OCI-LY3 (cell line): ENCODE data around the gene RAD18.

Experiments used
- H2AFZ ChIP-seq: fragments of 200-600, 300-600 bp; shearing (Covaris generic); 2 replicates; pipeline ENCODE4 v1.6.0; 2014; ENCODE audit warnings: antibody characterized with exemption, low read depth, low read length
- H3K27ac ChIP-seq: fragments of 200-600, 300-600 bp; sonication (generic); 2 replicates; pipeline ENCODE4 v1.5.1; 2014; ENCODE audit warnings: mild to moderate bottlenecking, low read length, moderate library complexity, mixed read lengths
- H3K27me3 ChIP-seq: fragments of 200-600, 300-600 bp; sonication (generic); 2 replicates; pipeline ENCODE4 v1.6.1; 2014; ENCODE audit warnings: low read depth, low read length, mixed read lengths
- H3K36me3 ChIP-seq: fragments of 200-600, 300-600 bp; sonication (generic); replicated peaks from 2 replicates; pipeline ENCODE3; 2014; ENCODE audit warnings: low read depth, low read length, mixed read lengths
- H3K4me1 ChIP-seq: fragments of 300-600, 200-600 bp; sonication (generic); 2 replicates; pipeline ENCODE4 v1.6.1; 2014; ENCODE audit warnings: low read length, mixed read lengths
- H3K4me2 ChIP-seq: fragments of 200-600, 300-600 bp; sonication (generic); 2 replicates; pipeline ENCODE4 v1.6.1; 2014; ENCODE audit warnings: low read length, mixed read lengths
- H3K4me3 ChIP-seq: fragments of 300-600, 200-600 bp; sonication (generic); 2 replicates; pipeline ENCODE4 v1.5.1; 2014; ENCODE audit warnings: antibody characterized with exemption, mild to moderate bottlenecking, low read length, moderate library complexity
- H3K79me2 ChIP-seq: fragments of 300-600, 200-600 bp; shearing (Covaris generic); 2 replicates; pipeline ENCODE4 v1.6.1; 2014; ENCODE audit warnings: mild to moderate bottlenecking, low read length, mixed read lengths
- H3K9ac ChIP-seq: fragments of 300-600, 200-600 bp; shearing (Covaris generic); 2 replicates; pipeline ENCODE4 v1.6.0; 2014; ENCODE audit warnings: mild to moderate bottlenecking, low read length, moderate library complexity
- H3K9me3 ChIP-seq: fragments of 200-600, 300-600 bp; shearing (Covaris generic); 2 replicates; pipeline ENCODE4 v1.6.1; 2014; ENCODE audit warnings: low read length, mixed read lengths; ENCODE audit not compliant: insufficient read depth
- H4K20me1 ChIP-seq: fragments of 200-600, 300-600 bp; sonication (generic); 2 replicates; pipeline ENCODE4 v1.6.1; 2016; ENCODE audit warnings: low read length, mixed read lengths; ENCODE audit not compliant: insufficient read depth
- CTCF ChIP-seq: fragments of 200-600, 300-600 bp; sonication (generic); IDR thresholded peaks from 2 replicates; pipeline ENCODE4 v1.5.1; 2014; ENCODE audit warnings: antibody characterized with exemption, low read length, low read depth
- EZH2phosphoT487 ChIP-seq: fragments of 200-600 bp; shearing (Covaris generic); IDR thresholded peaks from 2 replicates; pipeline ENCODE4 v1.6.1; 2018; ENCODE audit warnings: antibody characterized with exemption, mixed run types, low read depth

Gene RAD18

GRCh38 chr3:8964436-8965370 lies 1.4 kb upstream of the RAD18 start:
- H4K20me1 ChIP-seq: no peaks in the 10 kb centered on the region
- no peaks in the 10 kb centered on the region for H3K27me3 ChIP-seq
- no peak overlapping the region for H3K9ac ChIP-seq
- no peak overlapping the region for H3K4me3 ChIP-seq
- H3K27ac ChIP-seq: no peak overlapping the region
- H3K79me2 ChIP-seq: peaks cover 36% of the 10 kb centered on the region
- peak overlapping the region; percentile 46; the same call in 1 of the 2 replicates for H2AFZ ChIP-seq
- peaks cover 31% of the 10 kb centered on the region for H3K4me1 ChIP-seq
- no peaks in the 10 kb centered on the region for H3K9me3 ChIP-seq
- peak overlapping the region; percentile 80; the same call in 1 of the 2 replicates for H3K4me2 ChIP-seq
- no peak for TF ChIP-seq EZH2phosphoT487
- no peak for TF ChIP-seq CTCF
- peaks cover 14% of the 10 kb centered on the region for H3K36me3 ChIP-seq

DNA sequence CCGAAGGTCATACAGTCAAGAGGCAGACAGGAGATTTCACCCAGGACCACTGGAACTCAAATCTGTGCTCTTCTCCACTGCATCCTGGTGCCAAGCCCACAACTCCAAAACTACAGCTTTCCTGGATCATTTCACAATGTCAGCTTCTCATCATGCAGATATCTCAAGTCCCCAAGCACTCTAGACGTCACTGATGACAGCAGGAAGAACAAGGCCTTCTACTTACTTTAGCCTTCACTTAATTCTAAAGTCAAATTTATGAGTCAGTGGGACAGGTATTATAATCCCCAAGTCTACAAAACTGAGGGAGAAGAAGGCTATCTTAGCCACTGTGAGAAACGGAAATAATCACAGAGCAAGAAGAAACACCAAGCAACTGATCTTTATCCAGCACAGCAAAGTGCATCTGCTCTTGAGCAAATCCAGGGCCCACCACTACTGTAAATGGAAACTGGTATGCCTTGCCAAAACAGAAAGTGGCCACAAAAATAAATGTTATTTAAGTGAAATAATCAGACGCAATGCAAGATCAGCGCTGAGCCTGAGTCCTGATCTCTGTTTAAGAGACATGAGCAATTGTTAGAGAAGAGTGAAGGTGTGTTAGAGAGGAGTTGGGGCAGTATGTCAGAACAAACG lies 928 bp downstream of the RAD18 start:
- Histone ChIP-seq H3K9me3 (no peaks in the 10 kb centered on the region), H3K27ac (no peak overlapping the region), H4K20me1 (no peaks in the 10 kb centered on the region; the same call in 1 of the 2 replicates), H3K4me1 (peaks cover 27% of the 10 kb centered on the region), H3K4me3 (peak overlapping the region; percentile 99), H3K27me3 (no peaks in the 10 kb centered on the region), H3K36me3 (peaks cover 26% of the 10 kb centered on the region), H3K79me2 (peaks cover 46% of the 10 kb centered on the region), H3K4me2 (peak overlapping the region; percentile 80), H2AFZ (no peak overlapping the region), H3K9ac (peak overlapping the region; percentile 93)
- TF ChIP-seq EZH2phosphoT487 (no peak), CTCF (no peak)

DNA sequence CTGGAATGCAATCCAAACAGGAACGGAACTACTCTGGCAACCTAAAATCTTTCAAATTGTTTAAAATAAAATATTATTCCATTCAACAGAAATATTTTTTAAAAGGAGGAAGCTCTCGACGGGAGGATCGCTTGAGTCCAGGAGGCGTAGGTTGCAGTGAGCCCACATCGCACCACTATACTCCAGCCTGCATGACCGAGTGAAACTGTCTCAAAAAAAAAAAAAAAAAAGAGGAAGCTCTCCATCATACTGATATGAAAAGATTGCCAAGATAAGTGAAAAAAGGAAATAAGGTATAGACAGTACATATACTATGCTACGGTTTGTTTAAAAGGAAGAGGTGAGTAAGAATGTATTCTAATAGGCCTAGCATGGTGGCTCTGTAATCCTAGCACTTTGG lies 3.6 kb downstream of the RAD18 start:
- H3K79me2 ChIP-seq: peaks cover 71% of the 10 kb centered on the region
- no peak overlapping the region for H3K4me3 ChIP-seq
- H2AFZ ChIP-seq: no peak overlapping the region
- H3K4me2 ChIP-seq: no peak overlapping the region
- H3K9me3 ChIP-seq: no peaks in the 10 kb centered on the region
- H3K4me1 ChIP-seq: peaks cover 47% of the 10 kb centered on the region
- peaks cover 39% of the 10 kb centered on the region for H3K36me3 ChIP-seq
- TF ChIP-seq EZH2phosphoT487: no peak
- no peak for TF ChIP-seq CTCF
- H3K27me3 ChIP-seq: no peaks in the 10 kb centered on the region
- H3K27ac ChIP-seq: no peak overlapping the region
- H3K9ac ChIP-seq: no peak overlapping the region
- peaks cover 9% of the 10 kb centered on the region; the same call in 1 of the 2 replicates for H4K20me1 ChIP-seq
